GM12878 (cell line): ENCODE data around the gene CALN1. TPM values are rescaled to one million over a fixed set of nuclear protein-coding genes. Genes with fewer than 3 reads are reported as not detected.

Source experiments
- ATAC-seq: fragments of 200-7000 bp; cut with Tn5 transposase; 3 replicates; pipeline ENCODE4 v1.9.1; 2020; ENCODE audit warnings: mild to moderate bottlenecking, moderate library complexity
- BruUV-seq: library from RNA; stranded (reverse); fragments of 400-500 nt; replicated peaks from 2 replicates; lab custom pipeline; 2021; lab: Mats Ljungman, UMichigan
- CTCF ChIA-PET: fragments of 300-600 bp; sonication (Branson Sonifier 250); formaldehyde crosslinking; extraction: SDS; loops from one replicate; lab custom pipeline; 2021; ENCODE audit warnings: inconsistent platforms; lab: Yijun Ruan, JAX
- POLR2A ChIA-PET: fragments of 350-600 bp; formaldehyde crosslinking; extraction: SDS; loops from one replicate; lab custom pipeline; 2021; ENCODE audit warnings: inconsistent platforms; lab: Charles Lee
- RAD21 ChIA-PET: fragments of 300-600 bp; sonication (Branson Sonifier 250); formaldehyde crosslinking; loops from one replicate; lab custom pipeline; 2023; ENCODE audit warnings: antibody characterized with exemption; ENCODE audit not compliant: unreplicated experiment; lab: Charles Lee
- SMC1A ChIA-PET: fragments of 300-600 bp; sonication (Branson Sonifier 250); formaldehyde crosslinking; loops from one replicate; lab custom pipeline; 2023; ENCODE audit not compliant: unreplicated experiment, uncharacterized antibody; lab: Charles Lee
- DNase-seq: peaks from one replicate; pipeline ENCODE4 v3.0.0-alpha.2; 2011; ENCODE audit warnings: low read depth, low spot score
- FAIRE-seq: peaks from 3 replicates; lab custom pipeline; 2011; peaks lifted over from hg19 to GRCh38; lab: Jason Lieb, UNC
- H2AFZ ChIP-seq: 2 replicates; pipeline ENCODE4 v1.6.0; 2011; ENCODE audit warnings: low read depth, low read length, control low read depth; ENCODE audit not compliant: control insufficient read depth
- H3K27ac ChIP-seq: 2 replicates; pipeline ENCODE4 v1.5.1; 2011; ENCODE audit warnings: control low read depth; ENCODE audit not compliant: control insufficient read depth, insufficient read depth
- H3K27me3 ChIP-seq, 2 experiments: replicated peaks in 1 of 2; 2 replicates each; pipeline versions ENCODE4 v1.6.0 to v1.6.1; 2011; ENCODE audit warnings: low read length in 1 of 2; ENCODE audit not compliant: control insufficient read depth in 2 of 2, insufficient read depth in 2 of 2
- H3K36me3 ChIP-seq, 2 experiments: 2 replicates each; pipeline ENCODE4 v1.5.1; 2011; ENCODE audit warnings: low read length in 1 of 2; ENCODE audit not compliant: control insufficient read depth in 2 of 2, insufficient read depth in 2 of 2
- H3K4me1 ChIP-seq: 2 replicates; pipeline ENCODE4 v1.6.1; 2011; ENCODE audit warnings: mild to moderate bottlenecking, low read length, moderate library complexity, mixed read lengths; ENCODE audit not compliant: control insufficient read depth, insufficient read depth
- H3K4me2 ChIP-seq: 2 replicates; pipeline ENCODE4 v1.6.0; 2011; ENCODE audit warnings: control low read depth; ENCODE audit not compliant: control insufficient read depth, insufficient read depth
- H3K4me3 ChIP-seq: fragments of 200-600 bp; sonication (generic); 2 replicates; pipeline ENCODE4 v1.5.1; 2016
- H3K79me2 ChIP-seq: 2 replicates; pipeline ENCODE4 v1.6.0; 2011; ENCODE audit warnings: low read length; ENCODE audit not compliant: control insufficient read depth, insufficient read depth
- H3K9ac ChIP-seq: 2 replicates; pipeline ENCODE4 v1.8.0; 2011; ENCODE audit warnings: low read length, control low read depth, mixed read lengths; ENCODE audit not compliant: control insufficient read depth, insufficient read depth
- H3K9me3 ChIP-seq: replicated peaks from 3 replicates; pipeline ENCODE4 v1.5.1; 2011; ENCODE audit warnings: mild to moderate bottlenecking, low read length; ENCODE audit not compliant: control insufficient read depth, insufficient read depth
- H4K20me1 ChIP-seq: 2 replicates; pipeline ENCODE4 v1.6.0; 2011; ENCODE audit not compliant: control insufficient read depth, insufficient read depth
- CBX5 ChIP-seq: sonication (generic); IDR thresholded peaks from 2 replicates; pipeline ENCODE4 v1.6.1; 2016; ENCODE audit warnings: low read depth, moderate library complexity, mild to moderate bottlenecking, inconsistent platforms
- CUX1 ChIP-seq: IDR thresholded peaks from 2 replicates; pipeline ENCODE4 v1.6.1; 2012; ENCODE audit warnings: improper control_type of control experiment, low read depth, low read length; ENCODE audit not compliant: insufficient replicate concordance
- IRF4 ChIP-seq: IDR thresholded peaks from 2 replicates; pipeline ENCODE4 v1.6.1; 2011; ENCODE audit warnings: low read depth, low read length
- NBN ChIP-seq: fragments of 450-650 bp; IDR thresholded peaks from 2 replicates; pipeline ENCODE4 v1.6.1; 2016
- POLR2AphosphoS2 ChIP-seq: IDR thresholded peaks from 2 replicates; pipeline ENCODE4 v1.6.1; 2011; ENCODE audit warnings: low read depth, mild to moderate bottlenecking, low read length, improper control_type of control experiment, moderate library complexity
- SIX5 ChIP-seq: IDR thresholded peaks from 2 replicates; pipeline ENCODE4 v1.6.1; 2011; ENCODE audit warnings: mild to moderate bottlenecking, low read depth, low read length, moderate library complexity; ENCODE audit not compliant: severe bottlenecking
- SPI1 ChIP-seq: IDR thresholded peaks from 2 replicates; pipeline ENCODE4 v1.6.1; 2011; ENCODE audit warnings: low read depth, mild to moderate bottlenecking, low read length, moderate library complexity, borderline replicate concordance; ENCODE audit not compliant: insufficient read depth
- SUZ12 ChIP-seq: fragments of 200-600 bp; sonication (generic); IDR thresholded peaks from one replicate; pipeline ENCODE4 v1.6.1; 2018; ENCODE audit warnings: antibody characterized with exemption, mild to moderate bottlenecking; ENCODE audit not compliant: unreplicated experiment
- ZBTB11 ChIP-seq: fragments of 450-650 bp; formaldehyde crosslinking; IDR thresholded peaks from 2 replicates; pipeline ENCODE4 v1.5.0; 2022; ENCODE audit warnings: mild to moderate bottlenecking, missing genetic modification characterization
- WGBS: methylation state at CpG from one replicate; pipeline ENCODE4 v1.1.6; 2016; ENCODE audit warnings: low lambda C conversion rate; ENCODE audit not compliant: insufficient replicate concordance, insufficient coverage; ENCODE audit errors: missing lambda C conversion rate; 5-methylcytosine and 5-hydroxymethylcytosine counted together
- in situ Hi-C: fragments of 300-500 bp; cut with MboI; formaldehyde crosslinking; loops from 9 replicates; pipeline ENCODE4 v1.14.3; 2018; ENCODE audit warnings: mixed read lengths
- intact Hi-C: fragments of 100-400 bp; cut with micrococcal nuclease; formaldehyde crosslinking; loops from one replicate; pipeline ENCODE4 v1.14.2; 2022; ENCODE audit not compliant: unreplicated experiment
- polyA plus RNA-seq, 11 experiments: library from polyadenylated mRNA; depleted of rRNA in 4 of 11; unstranded in 6 of 11; stranded (reverse) in 5 of 11; fragments of >200 nt; fragmentation: Nextera tagmentation in 4 of 11; fragmentation: Illumina TruSeq in 1 of 11; extraction: Ambion mirVana in 4 of 11; extraction: Trizol in 1 of 11; gene quantifications; 1 replicate in 1 of 11; 2 replicates in 10 of 11; pipeline versions ENCODE4 v1.2.1 to v1.2.3, GENCODE V29; 2011 to 2016; ENCODE audit warnings: inconsistent platforms in 2 of 11, missing spikeins in 2 of 11, low read depth in 1 of 11
- total RNA-seq, 4 experiments: library from RNA; depleted of rRNA in 3 of 4; stranded (reverse); fragments of >200 nt in 3 of 4; fragmentation: Illumina TruSeq in 1 of 4; extraction: Trizol in 1 of 4; gene quantifications; 2 replicates each; pipeline versions ENCODE4 v1.2.1 to v1.2.3, GENCODE V29; 2013 to 2021

CALN1 gene
- total and polyA plus RNA-seq, 10 of the 15 experiments (the other 5 are each of a cell fraction or from before 2014, with no cell fraction given): 0.48 to 15.3 (median 1.6) TPM

- FAIRE-seq: no peak
- TF ChIP-seq SPI1 (no peak), IRF4 (no peak), SUZ12 (no peak), CBX5 (no peak), POLR2AphosphoS2 (no peak), ZBTB11 (CRISPR knock-in tag) (no peak), NBN (no peak), CUX1 (no peak), SIX5 (no peak)
- TF ChIP-seq, all 136 proteins: peak for 0
These were observed 94.8 kb downstream of the CALN1 start for GRCh38 chr7:72317341-72317740.

More at GRCh38 chr7:72317341-72317740, 94.8 kb downstream of the CALN1 start:
- no peak overlapping the region for H3K4me3 ChIP-seq
- intact Hi-C loops: no loop called here
- no peaks in the 10 kb centered on the region for H3K36me3 ChIP-seq
- H3K27me3 ChIP-seq: no peaks in the 10 kb centered on the region
- ChIA-PET RAD21 (no interaction called here), SMC1A (no interaction called here), POLR2A (no interaction called here), CTCF (no interaction called here)
- no peaks in the 10 kb centered on the region for H4K20me1 ChIP-seq
- no peaks in the 10 kb centered on the region for H3K9me3 ChIP-seq
- no peak overlapping the region for H2AFZ ChIP-seq
- WGBS: 0% methylated on average over 2 of the region's 2 CpGs
- BruUV-seq: no TSS peak
- H3K27ac ChIP-seq: no peak overlapping the region
- no peaks in the 10 kb centered on the region for H3K4me1 ChIP-seq
- H3K79me2 ChIP-seq: no peaks in the 10 kb centered on the region
- in situ Hi-C loops: no loop called here
- ATAC-seq (no peak), DNase-seq (no peak)
- H3K4me2 ChIP-seq: no peak overlapping the region
- H3K9ac ChIP-seq: no peak overlapping the region
